H1 (cell line): ENCODE results near the gene RAB41. TPM values are rescaled to one million over a fixed set of nuclear protein-coding genes. Genes with fewer than 3 reads are reported as not detected.

Experiments used
- CEBPB ChIP-seq: IDR thresholded peaks from 2 replicates; pipeline ENCODE4 v1.6.1; 2012; ENCODE audit warnings: low read depth, low read length
- polyA plus RNA-seq, 7 experiments: library from polyadenylated mRNA; depleted of rRNA in 3 of 7; stranded (reverse) in 5 of 7; unstranded in 2 of 7; fragments of >200 nt in 5 of 7; fragments of 200-250 nt in 2 of 7; gene quantifications; 1 replicate in 5 of 7; 2 replicates in 1 of 7; 4 replicates in 1 of 7; pipeline versions ENCODE4 v1.2.1 to v1.2.3, GENCODE V29; 2011 to 2013; ENCODE audit warnings: missing spikeins in 2 of 7, mixed read lengths in 2 of 7
- total RNA-seq: library from RNA; stranded (reverse); fragmentation: NEBNext Ultra II Directional; extraction: Animal tissue kit (Norgen Biotek cat#: 25700); gene quantifications from 2 replicates; pipeline ENCODE4 v1.2.1, GENCODE V29; 2021
- TF ChIP-seq, protein P1 (sequence below): fragments of 300-600 bp; sonication (generic); IDR thresholded peaks from 2 replicates; pipeline ENCODE4 v1.7.1; 2012; ENCODE audit warnings: low read length, moderate library complexity, mild to moderate bottlenecking, inconsistent platforms; ENCODE audit not compliant: insufficient replicate concordance

RAB41 gene
- total and polyA plus RNA-seq, 2 of the 8 experiments (the other 6 are each of a cell fraction or from before 2014, with no cell fraction given) = not detected

DNA sequence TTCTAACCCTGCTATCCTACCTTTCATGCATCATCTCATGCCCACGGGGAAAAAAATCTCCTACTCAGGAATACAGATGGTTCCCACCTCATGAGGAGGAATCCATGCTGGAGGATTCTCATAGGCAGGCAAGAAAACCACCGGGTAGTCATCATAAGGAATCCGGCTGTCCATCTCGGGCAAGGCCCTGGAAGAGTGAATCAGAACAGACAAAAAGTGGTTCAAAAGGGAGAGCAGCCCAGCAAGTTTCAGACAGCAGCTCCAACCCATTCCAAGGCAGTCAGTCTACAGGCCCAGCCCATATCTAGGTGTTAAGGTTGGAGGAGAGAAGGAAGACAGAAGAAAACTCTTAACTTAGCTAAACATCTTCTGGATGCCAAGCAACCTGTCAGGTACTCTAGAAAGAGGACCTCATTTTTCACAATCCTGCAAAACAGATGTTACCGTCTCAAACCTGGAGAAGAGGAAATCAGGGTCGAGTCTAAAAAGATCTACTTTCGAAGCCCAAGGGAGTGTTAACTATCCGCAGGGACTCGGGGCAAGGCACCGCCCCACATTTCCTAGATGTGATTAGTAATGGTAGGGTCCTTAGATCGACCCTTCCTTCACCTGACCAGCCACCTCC is 7.3 kb downstream of the RAB41 start (continued):
- TF ChIP-seq, protein P1, sequence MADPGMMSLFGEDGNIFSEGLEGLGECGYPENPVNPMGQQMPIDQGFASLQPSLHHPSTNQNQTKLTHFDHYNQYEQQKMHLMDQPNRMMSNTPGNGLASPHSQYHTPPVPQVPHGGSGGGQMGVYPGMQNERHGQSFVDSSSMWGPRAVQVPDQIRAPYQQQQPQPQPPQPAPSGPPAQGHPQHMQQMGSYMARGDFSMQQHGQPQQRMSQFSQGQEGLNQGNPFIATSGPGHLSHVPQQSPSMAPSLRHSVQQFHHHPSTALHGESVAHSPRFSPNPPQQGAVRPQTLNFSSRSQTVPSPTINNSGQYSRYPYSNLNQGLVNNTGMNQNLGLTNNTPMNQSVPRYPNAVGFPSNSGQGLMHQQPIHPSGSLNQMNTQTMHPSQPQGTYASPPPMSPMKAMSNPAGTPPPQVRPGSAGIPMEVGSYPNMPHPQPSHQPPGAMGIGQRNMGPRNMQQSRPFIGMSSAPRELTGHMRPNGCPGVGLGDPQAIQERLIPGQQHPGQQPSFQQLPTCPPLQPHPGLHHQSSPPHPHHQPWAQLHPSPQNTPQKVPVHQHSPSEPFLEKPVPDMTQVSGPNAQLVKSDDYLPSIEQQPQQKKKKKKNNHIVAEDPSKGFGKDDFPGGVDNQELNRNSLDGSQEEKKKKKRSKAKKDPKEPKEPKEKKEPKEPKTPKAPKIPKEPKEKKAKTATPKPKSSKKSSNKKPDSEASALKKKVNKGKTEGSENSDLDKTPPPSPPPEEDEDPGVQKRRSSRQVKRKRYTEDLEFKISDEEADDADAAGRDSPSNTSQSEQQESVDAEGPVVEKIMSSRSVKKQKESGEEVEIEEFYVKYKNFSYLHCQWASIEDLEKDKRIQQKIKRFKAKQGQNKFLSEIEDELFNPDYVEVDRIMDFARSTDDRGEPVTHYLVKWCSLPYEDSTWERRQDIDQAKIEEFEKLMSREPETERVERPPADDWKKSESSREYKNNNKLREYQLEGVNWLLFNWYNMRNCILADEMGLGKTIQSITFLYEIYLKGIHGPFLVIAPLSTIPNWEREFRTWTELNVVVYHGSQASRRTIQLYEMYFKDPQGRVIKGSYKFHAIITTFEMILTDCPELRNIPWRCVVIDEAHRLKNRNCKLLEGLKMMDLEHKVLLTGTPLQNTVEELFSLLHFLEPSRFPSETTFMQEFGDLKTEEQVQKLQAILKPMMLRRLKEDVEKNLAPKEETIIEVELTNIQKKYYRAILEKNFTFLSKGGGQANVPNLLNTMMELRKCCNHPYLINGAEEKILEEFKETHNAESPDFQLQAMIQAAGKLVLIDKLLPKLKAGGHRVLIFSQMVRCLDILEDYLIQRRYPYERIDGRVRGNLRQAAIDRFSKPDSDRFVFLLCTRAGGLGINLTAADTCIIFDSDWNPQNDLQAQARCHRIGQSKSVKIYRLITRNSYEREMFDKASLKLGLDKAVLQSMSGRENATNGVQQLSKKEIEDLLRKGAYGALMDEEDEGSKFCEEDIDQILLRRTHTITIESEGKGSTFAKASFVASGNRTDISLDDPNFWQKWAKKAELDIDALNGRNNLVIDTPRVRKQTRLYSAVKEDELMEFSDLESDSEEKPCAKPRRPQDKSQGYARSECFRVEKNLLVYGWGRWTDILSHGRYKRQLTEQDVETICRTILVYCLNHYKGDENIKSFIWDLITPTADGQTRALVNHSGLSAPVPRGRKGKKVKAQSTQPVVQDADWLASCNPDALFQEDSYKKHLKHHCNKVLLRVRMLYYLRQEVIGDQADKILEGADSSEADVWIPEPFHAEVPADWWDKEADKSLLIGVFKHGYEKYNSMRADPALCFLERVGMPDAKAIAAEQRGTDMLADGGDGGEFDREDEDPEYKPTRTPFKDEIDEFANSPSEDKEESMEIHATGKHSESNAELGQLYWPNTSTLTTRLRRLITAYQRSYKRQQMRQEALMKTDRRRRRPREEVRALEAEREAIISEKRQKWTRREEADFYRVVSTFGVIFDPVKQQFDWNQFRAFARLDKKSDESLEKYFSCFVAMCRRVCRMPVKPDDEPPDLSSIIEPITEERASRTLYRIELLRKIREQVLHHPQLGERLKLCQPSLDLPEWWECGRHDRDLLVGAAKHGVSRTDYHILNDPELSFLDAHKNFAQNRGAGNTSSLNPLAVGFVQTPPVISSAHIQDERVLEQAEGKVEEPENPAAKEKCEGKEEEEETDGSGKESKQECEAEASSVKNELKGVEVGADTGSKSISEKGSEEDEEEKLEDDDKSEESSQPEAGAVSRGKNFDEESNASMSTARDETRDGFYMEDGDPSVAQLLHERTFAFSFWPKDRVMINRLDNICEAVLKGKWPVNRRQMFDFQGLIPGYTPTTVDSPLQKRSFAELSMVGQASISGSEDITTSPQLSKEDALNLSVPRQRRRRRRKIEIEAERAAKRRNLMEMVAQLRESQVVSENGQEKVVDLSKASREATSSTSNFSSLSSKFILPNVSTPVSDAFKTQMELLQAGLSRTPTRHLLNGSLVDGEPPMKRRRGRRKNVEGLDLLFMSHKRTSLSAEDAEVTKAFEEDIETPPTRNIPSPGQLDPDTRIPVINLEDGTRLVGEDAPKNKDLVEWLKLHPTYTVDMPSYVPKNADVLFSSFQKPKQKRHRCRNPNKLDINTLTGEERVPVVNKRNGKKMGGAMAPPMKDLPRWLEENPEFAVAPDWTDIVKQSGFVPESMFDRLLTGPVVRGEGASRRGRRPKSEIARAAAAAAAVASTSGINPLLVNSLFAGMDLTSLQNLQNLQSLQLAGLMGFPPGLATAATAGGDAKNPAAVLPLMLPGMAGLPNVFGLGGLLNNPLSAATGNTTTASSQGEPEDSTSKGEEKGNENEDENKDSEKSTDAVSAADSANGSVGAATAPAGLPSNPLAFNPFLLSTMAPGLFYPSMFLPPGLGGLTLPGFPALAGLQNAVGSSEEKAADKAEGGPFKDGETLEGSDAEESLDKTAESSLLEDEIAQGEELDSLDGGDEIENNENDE = no peak
- no peak for TF ChIP-seq CEBPB
